ENCODE results near the gene ZNF318.

ZNF318 gene

GRCh38 chr6:43297644-43298564, 71.5 kb downstream of the ZNF318 start, which contains the start of gene SLC22A7:
Gene SLC22A7 (plus strand): TSS chr6:43298260. CDS start chr6:43298359, 99 bp downstream.
- in situ Hi-C loops (cut with MboI; ENCODE audit: low sequenced_read_pairs), result no loop called here
- no peaks in the 10 kb centered on the region for H3K9me3 ChIP-seq

GRCh38 chr6:43296780-43297497, 72.5 kb downstream of the ZNF318 start:
- Histone ChIP-seq H3K27me3 (ENCODE audit: low read depth) (no peaks in the 10 kb centered on the region), H3K4me1 (no peaks in the 10 kb centered on the region), H3K36me3 (replicated peaks) (no peaks in the 10 kb centered on the region), H3K4me3 (no peak overlapping the region), H3K9me3 (no peaks in the 10 kb centered on the region)
- DNase-seq (ENCODE audit: low spot score in 2 of 2), result peak in 1 of 2 experiments; percentile 5
- in situ Hi-C loops (cut with MboI; ENCODE audit: low sequenced_read_pairs), result no loop called here

More at GRCh38 chr6:43297644-43298564, 71.5 kb downstream of the ZNF318 start, which contains the start of gene SLC22A7:
- Histone ChIP-seq H3K36me3 (replicated peaks) (no peaks in the 10 kb centered on the region), H3K27me3 (ENCODE audit: low read depth) (no peaks in the 10 kb centered on the region), H3K4me1 (no peaks in the 10 kb centered on the region), H3K4me3 (no peak within 1 kb of the TSS)
- DNase-seq (ENCODE audit: low spot score in 2 of 2), result no peak

- in situ Hi-C loops (cut with MboI; ENCODE audit: low sequenced_read_pairs), result no loop called here
- Histone ChIP-seq H3K36me3 (replicated peaks) (no peaks in the 10 kb centered on the region), H3K27me3 (ENCODE audit: low read depth) (no peaks in the 10 kb centered on the region; the same call in 1 of the 2 replicates), H3K4me1 (no peaks in the 10 kb centered on the region), H3K4me3 (no peak overlapping the region), H3K9me3 (no peaks in the 10 kb centered on the region)
- DNase-seq (ENCODE audit: low spot score in 2 of 2), result no peak
These were observed 74.0 kb downstream of the ZNF318 start for GRCh38 chr6:43295456-43295855.

- no peak overlapping the region for H3K4me3 ChIP-seq
- in situ Hi-C loops (cut with MboI; ENCODE audit: low sequenced_read_pairs), result no loop called here
- no peaks in the 10 kb centered on the region for H3K9me3 ChIP-seq
- no peaks in the 10 kb centered on the region for H3K36me3 ChIP-seq (replicated peaks)
- H3K4me1 ChIP-seq, result no peaks in the 10 kb centered on the region
- no peaks in the 10 kb centered on the region; the same call in 1 of the 2 replicates for H3K27me3 ChIP-seq (ENCODE audit: low read depth)
- no peak for DNase-seq (ENCODE audit: low spot score in 2 of 2)
These were observed 74.9 kb downstream of the ZNF318 start for GRCh38 chr6:43294536-43294935.

- Histone ChIP-seq H3K4me3 (no peak overlapping the region), H3K36me3 (replicated peaks) (no peaks in the 10 kb centered on the region), H3K27me3 (ENCODE audit: low read depth) (no peaks in the 10 kb centered on the region; the same call in 1 of the 2 replicates), H3K4me1 (no peaks in the 10 kb centered on the region), H3K9me3 (no peaks in the 10 kb centered on the region)
- in situ Hi-C loops (cut with MboI; ENCODE audit: low sequenced_read_pairs), result no loop called here
- DNase-seq (ENCODE audit: low spot score in 2 of 2), result no peak
These were observed 75.7 kb downstream of the ZNF318 start for GRCh38 chr6:43293698-43294097.

GRCh38 chr6:43292763-43293318, 76.6 kb downstream of the ZNF318 start:
- DNase-seq (ENCODE audit: low spot score in 2 of 2), result no peak
- Histone ChIP-seq H3K4me1 (no peaks in the 10 kb centered on the region), H3K27me3 (ENCODE audit: low read depth) (no peaks in the 10 kb centered on the region; the same call in 1 of the 2 replicates), H3K4me3 (no peak overlapping the region), H3K36me3 (replicated peaks) (no peaks in the 10 kb centered on the region), H3K9me3 (no peaks in the 10 kb centered on the region)
- in situ Hi-C loops (cut with MboI; ENCODE audit: low sequenced_read_pairs), result no loop called here

GRCh38 chr6:43292341-43292740, 77.1 kb downstream of the ZNF318 start:
- Histone ChIP-seq H3K4me3 (no peak overlapping the region), H3K9me3 (no peaks in the 10 kb centered on the region), H3K36me3 (replicated peaks) (no peaks in the 10 kb centered on the region), H3K27me3 (ENCODE audit: low read depth) (no peaks in the 10 kb centered on the region; the same call in 1 of the 2 replicates), H3K4me1 (no peaks in the 10 kb centered on the region)
- in situ Hi-C loops (cut with MboI; ENCODE audit: low sequenced_read_pairs), result no loop called here
- no peak for DNase-seq (ENCODE audit: low spot score in 2 of 2)

- Histone ChIP-seq H3K4me1 (no peaks in the 10 kb centered on the region), H3K27me3 (ENCODE audit: low read depth) (no peaks in the 10 kb centered on the region; the same call in 1 of the 2 replicates), H3K36me3 (replicated peaks) (no peaks in the 10 kb centered on the region), H3K9me3 (no peaks in the 10 kb centered on the region), H3K4me3 (no peak overlapping the region)
- DNase-seq (ENCODE audit: low spot score in 2 of 2), result no peak
- in situ Hi-C loops (cut with MboI; ENCODE audit: low sequenced_read_pairs), result no loop called here
These were observed 77.7 kb downstream of the ZNF318 start for GRCh38 chr6:43291708-43292107.

GRCh38 chr6:43290905-43291355, 78.5 kb downstream of the ZNF318 start:
- in situ Hi-C loops (cut with MboI; ENCODE audit: low sequenced_read_pairs), result no loop called here
- no peaks in the 10 kb centered on the region for H3K4me1 ChIP-seq
- no peak overlapping the region for H3K4me3 ChIP-seq
- no peaks in the 10 kb centered on the region for H3K9me3 ChIP-seq
- H3K36me3 ChIP-seq (replicated peaks), result no peaks in the 10 kb centered on the region
- DNase-seq (ENCODE audit: low spot score in 2 of 2), result no peak
- H3K27me3 ChIP-seq (ENCODE audit: low read depth), result peaks cover 2% of the 10 kb centered on the region

- no peaks in the 10 kb centered on the region for H3K4me1 ChIP-seq
These were observed 79.0 kb downstream of the ZNF318 start for GRCh38 chr6:43290339-43290904.

GRCh38 chr6:43287717-43288679, 81.4 kb downstream of the ZNF318 start:
- Histone ChIP-seq H3K4me3 (no peak overlapping the region), H3K27me3 (ENCODE audit: low read depth) (peaks cover 27% of the 10 kb centered on the region), H3K36me3 (replicated peaks) (no peaks in the 10 kb centered on the region), H3K9me3 (no peaks in the 10 kb centered on the region), H3K4me1 (no peaks in the 10 kb centered on the region)
- no peak for DNase-seq (ENCODE audit: low spot score in 2 of 2)
- in situ Hi-C loops (cut with MboI; ENCODE audit: low sequenced_read_pairs), result no loop called here

More at GRCh38 chr6:43290339-43290904, 79.0 kb downstream of the ZNF318 start:
- no peak for DNase-seq (ENCODE audit: low spot score in 2 of 2)
- no peak overlapping the region for H3K4me3 ChIP-seq
- in situ Hi-C loops (cut with MboI; ENCODE audit: low sequenced_read_pairs), result no loop called here
- H3K36me3 ChIP-seq (replicated peaks), result no peaks in the 10 kb centered on the region
- H3K9me3 ChIP-seq, result no peaks in the 10 kb centered on the region
- peaks cover 7% of the 10 kb centered on the region for H3K27me3 ChIP-seq (ENCODE audit: low read depth)

GRCh38 chr6:43286980-43287716, 82.3 kb downstream of the ZNF318 start:
- in situ Hi-C loops (cut with MboI; ENCODE audit: low sequenced_read_pairs), result no loop called here
- no peaks in the 10 kb centered on the region for H3K4me1 ChIP-seq
- no peaks in the 10 kb centered on the region for H3K9me3 ChIP-seq
- DNase-seq (ENCODE audit: low spot score in 2 of 2), result no peak
- H3K4me3 ChIP-seq, result no peak overlapping the region
- peaks cover 29% of the 10 kb centered on the region for H3K27me3 ChIP-seq (ENCODE audit: low read depth)
- no peaks in the 10 kb centered on the region for H3K36me3 ChIP-seq (replicated peaks)

Data from HAP-1 (cell line).